Effector memory CD4-positive, alpha-beta T cell (primary cell): ENCODE measurements around the gene CDH4.
"Not testable (repeated sequence)": the region's sequence is repeated elsewhere in the genome, so short reads cannot be mapped to it uniquely, and the experiment has no call there.

Experiments used
- DNase-seq, 3 donors: peaks; one replicate each; pipeline ENCODE4 v3.0.0-alpha.2; 2020
- H3K27ac ChIP-seq: 2 replicates; pipeline ENCODE4 v1.7.0; 2013; ENCODE audit warnings: mild to moderate bottlenecking, low read length, moderate library complexity; ENCODE audit not compliant: insufficient read depth, poor library complexity, severe bottlenecking
- H3K27me3 ChIP-seq: replicated peaks from 2 replicates; pipeline ENCODE4 v1.7.0; 2013; ENCODE audit warnings: mild to moderate bottlenecking, low read length; ENCODE audit not compliant: insufficient read depth, control insufficient read depth, poor library complexity, severe bottlenecking
- H3K36me3 ChIP-seq: 2 replicates; pipeline ENCODE4 v1.7.0; 2013; ENCODE audit warnings: mild to moderate bottlenecking, low read length, moderate library complexity; ENCODE audit not compliant: control insufficient read depth, insufficient read depth
- H3K4me1 ChIP-seq: 2 replicates; pipeline ENCODE4 v1.7.0; 2013; ENCODE audit warnings: low read length, mild to moderate bottlenecking; ENCODE audit not compliant: control insufficient read depth, insufficient read depth, poor library complexity, severe bottlenecking
- H3K4me3 ChIP-seq: 2 replicates; pipeline ENCODE4 v1.7.0; 2013; ENCODE audit warnings: low read length, low read depth, mild to moderate bottlenecking; ENCODE audit not compliant: insufficient read depth, poor library complexity, severe bottlenecking
- H3K9me3 ChIP-seq: 2 replicates; pipeline ENCODE4 v1.7.0; 2013; ENCODE audit warnings: mild to moderate bottlenecking, low read length, moderate library complexity; ENCODE audit not compliant: control insufficient read depth

Gene CDH4

GRCh38 chr20:61406773-61407172 lies 154.7 kb downstream of the CDH4 start:
- H3K27ac ChIP-seq, DNase-seq, H3K9me3 ChIP-seq: not testable (repeated sequence)

GRCh38 chr20:61407561-61407960 lies 155.5 kb downstream of the CDH4 start:
- no peaks in the 10 kb centered on the region for H3K36me3 ChIP-seq
- DNase-seq: no peak
- H3K9me3 ChIP-seq: no peaks in the 10 kb centered on the region
- H3K4me3 ChIP-seq: no peak overlapping the region
- H3K27me3 ChIP-seq: no peaks in the 10 kb centered on the region
- H3K4me1 ChIP-seq: no peaks in the 10 kb centered on the region
- H3K27ac ChIP-seq: no peak overlapping the region

More at GRCh38 chr20:61406773-61407172, 154.7 kb downstream of the CDH4 start:
- H3K27me3 ChIP-seq, H3K36me3 ChIP-seq, H3K4me3 ChIP-seq, H3K4me1 ChIP-seq: not testable (repeated sequence)

GRCh38 chr20:61408951-61409740 lies 157.1 kb downstream of the CDH4 start:
- H3K27ac ChIP-seq: no peak overlapping the region
- H3K4me1 ChIP-seq: no peaks in the 10 kb centered on the region
- H3K27me3 ChIP-seq: no peaks in the 10 kb centered on the region
- no peaks in the 10 kb centered on the region for H3K9me3 ChIP-seq
- no peaks in the 10 kb centered on the region for H3K36me3 ChIP-seq
- DNase-seq: no peak
- H3K4me3 ChIP-seq: no peak overlapping the region

- no peaks in the 10 kb centered on the region for H3K27me3 ChIP-seq
- H3K36me3 ChIP-seq: no peaks in the 10 kb centered on the region
- no peak overlapping the region for H3K4me3 ChIP-seq
- H3K9me3 ChIP-seq: no peaks in the 10 kb centered on the region
- no peak overlapping the region for H3K27ac ChIP-seq
- no peak for DNase-seq
- H3K4me1 ChIP-seq: no peaks in the 10 kb centered on the region
These were observed 159.7 kb downstream of the CDH4 start for GRCh38 chr20:61411743-61412142.

DNA sequence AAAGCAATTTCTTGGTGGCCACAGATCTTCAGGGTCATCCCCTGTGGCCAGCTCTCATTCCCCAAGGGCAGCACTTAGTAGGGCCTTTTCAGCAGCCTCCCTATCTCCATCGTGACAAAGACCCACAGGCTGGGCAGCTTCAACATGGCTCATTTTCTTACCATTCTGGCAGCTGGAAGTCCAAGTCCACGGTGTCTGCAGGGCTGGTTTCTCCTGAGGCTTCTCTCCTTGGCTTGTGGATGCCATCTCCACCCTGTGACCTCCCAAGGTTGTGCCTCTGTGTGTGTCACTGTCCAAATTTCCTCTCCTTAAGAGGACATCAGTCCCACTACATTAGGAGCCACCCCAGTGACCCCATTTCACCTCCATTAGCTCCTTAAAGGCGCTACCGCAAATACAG lies 161.7 kb downstream of the CDH4 start:
- no peak for DNase-seq
- H3K36me3 ChIP-seq: no peaks in the 10 kb centered on the region
- no peaks in the 10 kb centered on the region for H3K27me3 ChIP-seq
- no peaks in the 10 kb centered on the region for H3K4me1 ChIP-seq
- H3K27ac ChIP-seq: no peak overlapping the region
- H3K4me3 ChIP-seq: no peak overlapping the region
- H3K9me3 ChIP-seq: no peaks in the 10 kb centered on the region

DNA sequence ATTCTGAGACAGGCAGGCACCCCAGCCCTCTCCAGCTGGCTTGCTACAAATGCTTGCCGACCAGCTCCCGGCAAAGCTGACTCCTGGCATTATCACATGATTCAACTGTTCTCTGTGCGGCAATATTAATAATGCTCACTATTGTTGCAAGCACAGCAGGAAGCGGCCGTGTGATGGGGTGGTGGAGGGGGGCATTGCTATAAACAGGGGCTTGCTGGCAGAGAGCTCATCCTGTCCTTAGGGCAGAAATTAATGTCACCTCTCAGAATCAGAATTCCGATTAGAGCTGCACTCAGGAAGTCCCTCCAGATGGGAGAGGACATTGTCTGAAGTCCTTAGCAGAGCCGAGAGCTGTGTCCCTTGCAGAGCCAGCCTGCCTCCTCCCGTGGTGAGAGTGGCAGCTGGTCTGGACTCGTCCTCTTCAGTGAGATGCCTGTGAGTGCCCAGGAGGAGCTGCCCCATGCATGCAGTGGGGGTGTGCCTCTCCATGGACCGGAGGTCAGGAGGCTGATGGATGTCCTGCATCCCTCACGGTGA lies 162.5 kb downstream of the CDH4 start:
- Histone ChIP-seq H3K27me3 (no peaks in the 10 kb centered on the region), H3K4me1 (no peaks in the 10 kb centered on the region), H3K27ac (no peak overlapping the region), H3K4me3 (no peak overlapping the region), H3K36me3 (no peaks in the 10 kb centered on the region), H3K9me3 (no peaks in the 10 kb centered on the region)
- DNase-seq: no peak

DNA sequence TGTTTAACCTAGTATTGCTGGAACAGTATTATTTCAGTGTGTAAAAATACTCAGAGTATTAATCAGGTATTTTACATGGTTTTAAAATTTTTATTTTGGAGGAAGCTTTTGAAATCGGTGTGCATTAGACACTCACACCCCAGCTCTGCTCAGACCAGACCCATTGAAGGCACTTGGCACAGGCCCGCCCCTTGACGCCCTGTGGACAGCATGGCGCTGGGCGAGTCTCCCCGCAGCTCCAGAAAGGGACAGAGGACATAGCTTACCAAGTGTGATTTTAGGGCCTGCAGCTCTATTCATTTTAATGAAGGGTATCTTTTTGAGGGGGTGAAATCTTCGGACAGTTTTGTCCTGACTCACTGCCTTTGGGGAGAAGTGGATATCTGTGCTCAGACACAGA lies 164.5 kb downstream of the CDH4 start:
- Histone ChIP-seq H3K4me1 (no peaks in the 10 kb centered on the region), H3K36me3 (no peaks in the 10 kb centered on the region), H3K9me3 (no peaks in the 10 kb centered on the region), H3K4me3 (no peak overlapping the region), H3K27ac (no peak overlapping the region), H3K27me3 (no peaks in the 10 kb centered on the region)
- DNase-seq: no peak

DNA sequence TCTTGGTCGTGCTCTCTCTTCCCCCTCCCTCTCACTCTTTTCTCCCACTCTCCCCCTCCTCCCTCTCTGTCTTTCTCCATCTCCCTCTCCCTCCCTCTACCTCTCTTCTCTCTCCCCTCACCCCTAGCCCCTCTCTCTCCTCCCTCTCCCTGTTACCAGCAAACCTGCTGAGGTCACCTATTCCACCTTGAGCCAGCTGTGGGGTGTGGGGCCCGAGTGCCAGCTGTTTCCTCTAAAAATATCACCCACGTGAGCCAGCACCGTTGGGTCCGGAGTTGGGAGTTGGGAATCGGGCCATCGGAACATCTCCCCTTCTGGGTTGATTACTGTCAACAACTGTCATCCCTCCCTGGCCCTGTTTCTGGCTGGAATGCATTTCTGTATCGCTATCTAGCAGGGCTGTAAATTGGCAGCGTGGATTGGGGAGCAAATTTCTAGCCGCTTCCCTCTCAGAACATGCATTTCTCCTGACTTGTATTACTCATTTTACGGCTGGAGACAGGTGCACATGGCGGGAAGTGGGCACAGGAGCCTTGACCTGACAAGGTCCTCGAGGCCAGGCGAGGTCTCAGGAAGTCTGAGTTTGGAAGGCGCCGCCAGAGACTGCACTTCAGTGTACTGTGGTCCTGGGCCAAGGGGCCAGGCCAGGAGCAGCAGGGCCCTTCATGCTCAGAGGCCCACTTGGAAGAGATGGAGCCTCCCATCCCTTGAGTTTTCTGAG lies 165.3 kb downstream of the CDH4 start:
- no peak overlapping the region for H3K4me3 ChIP-seq
- H3K27me3 ChIP-seq: no peaks in the 10 kb centered on the region
- no peak for DNase-seq
- H3K9me3 ChIP-seq: no peaks in the 10 kb centered on the region
- no peaks in the 10 kb centered on the region for H3K36me3 ChIP-seq
- H3K27ac ChIP-seq: no peak overlapping the region
- H3K4me1 ChIP-seq: no peaks in the 10 kb centered on the region

DNA sequence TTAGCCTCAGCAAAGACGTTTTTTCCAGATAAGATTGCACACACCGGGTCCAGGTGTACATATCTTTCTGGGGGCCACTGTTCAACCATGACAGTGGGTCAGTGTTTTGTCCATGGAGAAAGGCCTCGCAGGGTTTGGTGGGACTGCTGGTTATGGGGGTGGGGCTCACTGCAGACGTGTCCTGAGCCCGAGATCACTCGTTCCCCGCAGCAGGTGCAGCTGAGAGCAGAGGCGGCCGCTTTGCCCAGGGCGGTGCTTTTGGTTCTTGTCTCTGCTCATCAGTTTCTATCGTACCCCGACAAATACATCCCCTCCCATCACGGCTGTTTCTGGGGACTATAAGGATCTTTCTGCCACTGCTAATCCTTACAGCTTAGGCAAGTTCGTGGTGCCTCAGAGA lies 166.9 kb downstream of the CDH4 start:
- Histone ChIP-seq H3K27me3 (no peaks in the 10 kb centered on the region), H3K9me3 (no peaks in the 10 kb centered on the region), H3K27ac (no peak overlapping the region), H3K4me1 (no peaks in the 10 kb centered on the region), H3K4me3 (no peak overlapping the region), H3K36me3 (no peaks in the 10 kb centered on the region)
- no peak for DNase-seq

DNA sequence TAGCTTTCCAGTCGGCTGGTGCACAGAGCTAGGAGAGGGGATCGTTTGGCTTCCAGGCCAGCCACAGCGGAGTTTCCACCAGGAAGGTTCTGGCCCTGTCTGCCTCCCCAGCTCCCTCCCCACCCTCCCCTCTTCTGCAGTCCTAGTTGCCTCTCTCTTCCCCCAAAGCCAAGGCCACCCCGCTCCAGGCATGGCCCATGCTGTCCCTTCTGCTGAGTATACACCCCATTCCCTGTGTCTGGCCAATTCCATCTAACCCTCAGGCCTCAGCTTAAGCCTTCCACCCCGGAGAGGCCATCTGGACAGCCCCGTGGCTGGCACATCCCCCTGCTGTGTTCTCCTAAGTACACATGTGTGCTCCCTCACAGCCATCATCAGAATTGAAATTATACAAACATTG lies 167.4 kb downstream of the CDH4 start:
- H3K4me3 ChIP-seq: no peak overlapping the region
- H3K27ac ChIP-seq: no peak overlapping the region
- no peak for DNase-seq
- H3K27me3 ChIP-seq: no peaks in the 10 kb centered on the region
- no peaks in the 10 kb centered on the region for H3K36me3 ChIP-seq
- no peaks in the 10 kb centered on the region for H3K4me1 ChIP-seq
- H3K9me3 ChIP-seq: no peaks in the 10 kb centered on the region
